Heart left ventricle (tissue), 16 donors: ENCODE measurements around the gene PTGFRN. TPM values are rescaled to one million over a fixed set of nuclear protein-coding genes. Genes with fewer than 3 reads are reported as not detected.

Experiments used
- ATAC-seq, 4 donors: fragments of 200-7000 bp; cut with Tn5 transposase; one replicate each; pipeline ENCODE4 v1.9.1; 2020 to 2022; ENCODE audit warnings: moderate library complexity in 4 of 4, mild to moderate bottlenecking in 3 of 4, moderate number of reproducible peaks in 1 of 4
- DNase-seq, 5 donors: peaks; one replicate each; pipeline ENCODE4 v3.0.0-alpha.2; 2020
- H3K27ac ChIP-seq, 12 donors: fragments of 200-600 bp; sonication (generic) in 4 of 12; one replicate each; pipeline versions ENCODE4 v1.5.0 to v1.8.0; 2016 to 2022; ENCODE audit warnings: mild to moderate bottlenecking in 2 of 12
- H3K27me3 ChIP-seq, 9 donors: fragments of 200-600 bp; sonication (generic) in 2 of 9; one replicate each; pipeline versions ENCODE4 v1.5.1 to v1.8.0; 2016 to 2022; ENCODE audit warnings: mild to moderate bottlenecking in 3 of 9
- H3K36me3 ChIP-seq, 9 donors: fragments of 200-600 bp; sonication (generic) in 2 of 9; one replicate each; pipeline versions ENCODE4 v1.5.0 to v1.8.0; 2018 to 2022; ENCODE audit warnings: mild to moderate bottlenecking in 2 of 9
- H3K4me1 ChIP-seq, 12 donors: fragments of 200-600 bp; sonication (generic) in 4 of 12; one replicate each; pipeline versions ENCODE4 v1.5.0 to v1.8.0; 2016 to 2022; ENCODE audit warnings: mild to moderate bottlenecking in 3 of 12
- H3K4me3 ChIP-seq, 12 donors: fragments of 200-600 bp; sonication (generic) in 4 of 12; one replicate each; pipeline versions ENCODE4 v1.5.0 to v1.8.0; 2017 to 2022; ENCODE audit warnings: mild to moderate bottlenecking in 9 of 12, moderate library complexity in 4 of 12
- H3K9me3 ChIP-seq, 12 donors: fragments of 200-600 bp; sonication (generic) in 4 of 12; one replicate each; pipeline versions ENCODE4 v1.5.0 to v1.8.0; 2016 to 2022; ENCODE audit warnings: mild to moderate bottlenecking in 1 of 12
- POLR2A ChIP-seq, 2 donors: fragments of 450-650 bp; IDR thresholded peaks; one replicate each; pipeline ENCODE4 v1.6.1; 2017; ENCODE audit warnings: antibody characterized with exemption in 2 of 2, mild to moderate bottlenecking in 2 of 2, moderate library complexity in 2 of 2
- WGBS, 4 donors: extraction: QIAGEN DNeasy Blood & Tissue Kit in 2 of 4; methylation state at CpG; one replicate each; pipeline versions ENCODE4 v1.1.5 to v1.1.7; 2013 to 2018; 5-methylcytosine and 5-hydroxymethylcytosine counted together
- intact Hi-C, 10 donors: fragments of 100-400 bp; cut with DNase I; formaldehyde crosslinking; loops; one replicate each; pipeline versions ENCODE4 v1.11.1 to v1.14.2; 2022
- polyA plus RNA-seq, 2 donors: library from polyadenylated mRNA; stranded (reverse); fragments of 200-250 nt; gene quantifications; one replicate each; pipeline ENCODE4 v1.2.3, GENCODE V29; 2013
- total RNA-seq, 9 donors: library from RNA; depleted of rRNA in 2 of 9; stranded (reverse); fragments of >200 nt in 2 of 9; fragmentation: NEBNext Ultra II Directional in 3 of 9; extraction: Animal tissue kit (Norgen Biotek cat#: 25700) in 3 of 9; gene quantifications; one replicate each; pipeline versions ENCODE4 v1.1.0 to v1.2.4, GENCODE V29; 2016 to 2023
- TF ChIP-seq, protein P1 (sequence below), 12 donors: fragments of 200-600 bp; sonication (generic) in 4 of 12; IDR thresholded peaks; one replicate each; pipeline versions ENCODE4 v1.5.0 to v1.8.0; 2018 to 2022; ENCODE audit warnings: antibody characterized with exemption in 12 of 12, mild to moderate bottlenecking in 5 of 12
- donor health status: ischemic (EF 13 %, LVEDD 7.1; RV severe dilation, severe dysfunction).
- donor health status: healthy with polysubstance abuse.
- donor health status: DM: no; HTN: yes; CAD: no.
- donor health status: DM: no; HTN: no; CAD: no.
- donor health status: ischemic (EF 25% LVEDD 6.9; RV normal size, moderate dysfunction).
- donor health status: ischemic (EF 25% LVEDD 5.7; RV mildly dilated, moderate dysfunction).
- donor health status: healthy.
- donor health status: DM: yes; HTN: yes; CAD: no.
- donor health status: ischemic (EF 35%, LVEDD 5.7; RV mildly dilated, moderate dysfunction).
- donor health status: nonischemic (EF 11% LVEDD 7.7; RV severe dilation, severe dysfunction).
- donor health status: DM: yes; HTN: yes; CAD: no.
- donor health status: PGD.
- donor health status: ischemic (EF 29% LVEDD 5.4; RV normal size, mild dysfunction).
- donor health status: nonischemic (EF 23%, LVEDD 6.1; RV moderate dilation, normal function).

The PTGFRN gene
- total and polyA plus RNA-seq, 11 donors: 21.5 to 231 (median 98.7) TPM

DNA sequence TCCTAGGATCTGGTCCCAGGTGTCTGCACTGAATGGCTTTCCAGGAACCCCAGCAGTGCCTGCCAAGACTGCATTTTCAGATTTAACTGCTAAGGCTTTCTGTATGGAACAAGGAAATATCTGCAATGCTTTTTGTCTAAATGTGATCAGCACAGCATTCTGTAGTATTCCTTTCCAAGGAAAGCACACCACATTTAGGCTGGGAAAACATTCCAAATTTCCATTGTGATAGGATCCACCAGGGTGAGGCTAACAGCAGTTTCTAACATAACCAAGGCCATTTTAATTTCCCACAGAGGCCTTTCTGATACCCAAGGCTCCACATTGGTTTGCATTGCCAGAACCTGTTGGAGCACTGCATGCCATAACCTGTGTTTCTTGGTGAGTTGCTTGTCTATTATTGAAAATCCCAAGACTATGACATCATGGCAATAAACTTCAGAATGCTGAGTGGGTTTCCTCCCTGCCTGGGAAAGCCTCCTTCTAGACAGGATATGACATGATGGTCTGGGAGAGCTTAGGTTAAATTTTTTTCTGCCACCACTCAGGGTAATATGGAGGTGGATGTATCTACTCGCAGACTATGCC, 23.3 kb upstream of the PTGFRN start:
- H3K4me1 ChIP-seq: peaks cover 0 to 27% (median 0%) of the 10 kb centered on the region in 12 donors
- no peaks in the 10 kb centered on the region for H3K9me3 ChIP-seq
- no peak for DNase-seq
- intact Hi-C loops: no loop called here
- no peaks in the 10 kb centered on the region for H3K36me3 ChIP-seq
- peak overlapping the region in 2 of 12 donors; percentile 16 to 43 for H3K27ac ChIP-seq
- no peaks in the 10 kb centered on the region for H3K27me3 ChIP-seq
- no peak for ATAC-seq
- no peak overlapping the region for H3K4me3 ChIP-seq
- WGBS, 4 donors: 70 to 85% (median 80%) methylated on average over 1 of the region's 1 CpG
- TF ChIP-seq, protein P1, sequence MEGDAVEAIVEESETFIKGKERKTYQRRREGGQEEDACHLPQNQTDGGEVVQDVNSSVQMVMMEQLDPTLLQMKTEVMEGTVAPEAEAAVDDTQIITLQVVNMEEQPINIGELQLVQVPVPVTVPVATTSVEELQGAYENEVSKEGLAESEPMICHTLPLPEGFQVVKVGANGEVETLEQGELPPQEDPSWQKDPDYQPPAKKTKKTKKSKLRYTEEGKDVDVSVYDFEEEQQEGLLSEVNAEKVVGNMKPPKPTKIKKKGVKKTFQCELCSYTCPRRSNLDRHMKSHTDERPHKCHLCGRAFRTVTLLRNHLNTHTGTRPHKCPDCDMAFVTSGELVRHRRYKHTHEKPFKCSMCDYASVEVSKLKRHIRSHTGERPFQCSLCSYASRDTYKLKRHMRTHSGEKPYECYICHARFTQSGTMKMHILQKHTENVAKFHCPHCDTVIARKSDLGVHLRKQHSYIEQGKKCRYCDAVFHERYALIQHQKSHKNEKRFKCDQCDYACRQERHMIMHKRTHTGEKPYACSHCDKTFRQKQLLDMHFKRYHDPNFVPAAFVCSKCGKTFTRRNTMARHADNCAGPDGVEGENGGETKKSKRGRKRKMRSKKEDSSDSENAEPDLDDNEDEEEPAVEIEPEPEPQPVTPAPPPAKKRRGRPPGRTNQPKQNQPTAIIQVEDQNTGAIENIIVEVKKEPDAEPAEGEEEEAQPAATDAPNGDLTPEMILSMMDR (IDR thresholded peaks at IDR 0.05): no peak
- TF ChIP-seq POLR2A (IDR thresholded peaks at IDR 0.05): no peak

DNA sequence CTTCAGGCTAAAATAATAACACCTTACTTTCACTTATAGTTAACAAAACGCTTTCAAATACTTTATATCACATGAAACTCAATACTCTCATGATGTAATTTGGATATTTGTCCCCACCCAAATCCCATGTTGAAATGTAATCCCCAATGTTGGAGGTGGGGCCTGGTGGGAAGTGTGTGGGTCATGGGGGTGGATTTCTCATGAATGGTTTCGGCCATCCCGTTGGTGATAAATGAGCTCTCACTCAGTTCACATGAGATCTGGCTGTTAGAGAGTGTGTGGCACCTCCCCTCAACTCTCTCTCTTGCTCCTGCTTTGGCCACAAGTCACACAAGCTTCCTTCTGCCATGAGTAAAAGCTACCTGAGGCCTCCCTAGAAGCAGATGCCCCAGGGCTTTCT, 22.5 kb upstream of the PTGFRN start:
- no peak for DNase-seq
- no peaks in the 10 kb centered on the region for H3K9me3 ChIP-seq
- intact Hi-C loops: no loop called here
- H3K27ac ChIP-seq: peak overlapping the region in 1 of 12 donors; percentile 16
- H3K27me3 ChIP-seq: no peaks in the 10 kb centered on the region
- WGBS, 4 donors: 87 to 92% (median 91%) methylated on average over 3 of the region's 3 CpGs
- peaks cover 0 to 22% (median 0%) of the 10 kb centered on the region in 12 donors for H3K4me1 ChIP-seq
- no peaks in the 10 kb centered on the region for H3K36me3 ChIP-seq
- H3K4me3 ChIP-seq: no peak overlapping the region
- no peak for TF ChIP-seq POLR2A (IDR thresholded peaks at IDR 0.05)
- TF ChIP-seq, protein P1 (IDR thresholded peaks at IDR 0.05): no peak
- no peak for ATAC-seq

DNA sequence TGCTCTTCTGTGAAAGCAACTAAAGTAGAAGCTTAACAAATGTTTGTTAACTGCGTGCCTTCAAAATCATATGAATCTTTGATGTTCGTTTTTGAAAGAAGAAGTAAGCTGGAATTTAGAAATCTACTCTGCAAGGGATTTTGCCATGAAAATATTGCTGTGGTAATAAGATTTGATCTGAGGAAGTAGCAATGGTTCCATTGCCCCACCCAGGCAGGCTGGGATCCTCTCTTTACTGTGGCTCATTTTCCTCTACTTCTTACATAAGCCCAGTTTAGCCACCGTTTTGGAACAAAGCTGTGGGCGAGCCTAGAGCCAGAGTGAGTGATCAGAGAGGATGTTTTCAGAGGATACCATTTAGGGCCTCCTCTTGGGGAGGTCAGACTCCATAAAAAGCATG, 20.3 kb upstream of the PTGFRN start:
- DNase-seq (peak in 1 of 5 donors; percentile 46), ATAC-seq (peak in 2 of 4 donors; percentile 30 to 52)
- H3K9me3 ChIP-seq: peaks cover 0 to 2% (median 0%) of the 10 kb centered on the region in 12 donors
- peaks cover 0 to 16% (median 0%) of the 10 kb centered on the region in 12 donors for H3K4me1 ChIP-seq
- H3K27me3 ChIP-seq: peaks cover 0 to 3% (median 0%) of the 10 kb centered on the region in 9 donors
- TF ChIP-seq, protein P1 (IDR thresholded peaks at IDR 0.05): no peak
- no peak for TF ChIP-seq POLR2A (IDR thresholded peaks at IDR 0.05)
- no peaks in the 10 kb centered on the region for H3K36me3 ChIP-seq
- H3K27ac ChIP-seq: peak overlapping the region in 2 of 12 donors; percentile 14 to 59
- no peak overlapping the region for H3K4me3 ChIP-seq
- intact Hi-C loops: no loop called here
- 69 to 82% (median 76%) methylated on average over 4 of the region's 4 CpGs for WGBS, 4 donors

DNA sequence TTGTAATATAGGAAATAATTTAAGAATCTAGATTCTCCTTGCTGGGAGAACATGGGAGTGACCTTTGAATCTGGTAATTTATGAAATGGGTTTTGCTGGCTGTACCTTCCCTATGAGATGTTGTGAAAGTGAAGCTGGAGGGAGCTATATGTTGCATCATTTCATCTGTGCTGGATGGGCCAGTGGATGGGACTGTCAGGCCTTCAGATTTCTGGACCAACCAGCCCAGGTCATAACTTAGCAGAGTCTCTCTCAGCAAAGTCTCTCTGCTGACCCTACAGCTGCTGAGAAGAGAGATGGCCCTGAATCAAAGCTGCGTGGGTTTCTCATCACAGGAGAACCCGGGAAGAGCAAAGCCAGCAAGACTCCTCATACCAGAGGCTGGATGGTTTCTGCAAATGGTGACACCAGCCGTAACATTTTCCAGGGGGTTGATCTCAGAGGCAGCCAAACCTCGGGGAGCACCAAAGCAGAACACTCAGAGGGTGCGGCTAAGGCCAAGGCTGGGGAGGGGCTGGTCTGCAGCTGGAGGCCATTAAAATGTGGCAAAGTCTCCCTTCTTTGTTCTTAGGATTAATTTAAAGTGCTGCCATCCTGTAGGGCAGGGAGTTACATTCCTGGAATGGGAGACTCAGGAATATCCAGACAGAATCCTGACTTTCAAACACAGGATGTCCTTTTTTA, 18.2 kb upstream of the PTGFRN start:
- Histone ChIP-seq H3K4me3 (no peak overlapping the region), H3K9me3 (peaks cover 0 to 11% (median 3%) of the 10 kb centered on the region in 12 donors), H3K4me1 (peaks cover 0 to 10% (median 0%) of the 10 kb centered on the region in 12 donors), H3K27me3 (peaks cover 0 to 7% (median 0%) of the 10 kb centered on the region in 9 donors), H3K27ac (no peak overlapping the region), H3K36me3 (no peaks in the 10 kb centered on the region)
- intact Hi-C loops: no loop called here
- TF ChIP-seq, protein P1 (IDR thresholded peaks at IDR 0.05): no peak
- TF ChIP-seq POLR2A (IDR thresholded peaks at IDR 0.05): no peak
- WGBS, 4 donors: 36 to 78% (median 64%) methylated on average over 4 to 5 of the region's 5 CpGs
- DNase-seq: peak in 2 of 5 donors; percentile 26 to 43
- peak in 3 of 4 donors; percentile 42 to 81 (median 69) for ATAC-seq
